Natural killer cell treated with Interleukin-12 subunit alpha and Interleukin-12 subunit beta and Interleukin-15 and Interleukin-18, amount 100 ng/mL, for 72 hours (primary cell): ENCODE results near the gene OR7G3. TPM values are rescaled to one million over a fixed set of nuclear protein-coding genes. Genes with fewer than 3 reads are reported as not detected.

Experiments
- ATAC-seq, 2 donors: fragments of 150-1000 bp; cut with Tn5 transposase in 1 of 2; sonication (Bioruptor Pico), chemical (Tn5 transposase) in 1 of 2; 2 replicates each; pipeline ENCODE4 v1.10.0; 2021
- DNase-seq: peaks from one replicate; pipeline ENCODE4 v3.0.0; 2022; ENCODE audit warnings: low spot score
- H3K27ac Mint-ChIP-seq, 2 donors: 1 replicate in 1 of 2; 2 replicates in 1 of 2; pipeline ENCODE4 v1.8.0; 2022; ENCODE audit warnings: mixed read lengths in 2 of 2, mild to moderate bottlenecking in 1 of 2, moderate library complexity in 1 of 2
- H3K27me3 Mint-ChIP-seq, 2 donors: 1 replicate in 1 of 2; 2 replicates in 1 of 2; pipeline ENCODE4 v1.8.0; 2022; ENCODE audit warnings: mixed read lengths in 2 of 2
- H3K36me3 Mint-ChIP-seq: one replicate; pipeline ENCODE4 v1.8.0; 2022; ENCODE audit warnings: mixed read lengths
- H3K4me1 Mint-ChIP-seq, 2 donors: 1 replicate in 1 of 2; 2 replicates in 1 of 2; pipeline ENCODE4 v1.8.0; 2022; ENCODE audit warnings: low read depth in 2 of 2, mixed read lengths in 2 of 2, mild to moderate bottlenecking in 1 of 2
- H3K4me3 Mint-ChIP-seq: one replicate; pipeline ENCODE4 v1.8.0; 2022; ENCODE audit warnings: mixed read lengths
- H3K9me3 Mint-ChIP-seq: 2 replicates; pipeline ENCODE4 v1.8.0; 2022; ENCODE audit warnings: mixed read lengths
- total RNA-seq, 2 donors: library from RNA; stranded (reverse); gene quantifications; one replicate each; pipeline ENCODE4 v1.2.3, GENCODE V29; 2022

The OR7G3 gene
- total RNA-seq, 2 donors from 2014 or later = not detected

GRCh38 chr19:9144920-9145319 is 18.2 kb upstream of the OR7G3 start:
- Mint-ChIP-seq H3K4me3 (no peak overlapping the region), H3K27ac (no peak overlapping the region), H3K36me3 (peaks cover 45% of the 10 kb centered on the region), H3K9me3 (peaks cover 4% of the 10 kb centered on the region), H3K4me1 (peaks cover 47 to 51% of the 10 kb centered on the region in 2 donors), H3K27me3 (no peaks in the 10 kb centered on the region)
- DNase-seq (no peak), ATAC-seq (no peak)

- DNase-seq = peak; percentile 93
- H3K4me3 Mint-ChIP-seq = peak within 1 kb of the TSS; percentile 91
- ATAC-seq = peak; percentile 99
- H3K36me3 Mint-ChIP-seq = peaks cover 23% of the 10 kb centered on the region
- H3K9me3 Mint-ChIP-seq = no peaks in the 10 kb centered on the region
- peaks cover 29 to 42% of the 10 kb centered on the region in 2 donors for H3K4me1 Mint-ChIP-seq
- peak within 1 kb of the TSS; percentile 96 to 98 for H3K27ac Mint-ChIP-seq
- peaks cover 0 to 3% of the 10 kb centered on the region in 2 donors for H3K27me3 Mint-ChIP-seq
These were observed 13.6 kb upstream of the OR7G3 start, which contains the start of gene ZNF317 for GRCh38 chr19:9140159-9140874. Gene ZNF317, plus strand, starts transcription at chr19:9140397. Its CDS starts 15,620 bp downstream, at chr19:9156017.

- Mint-ChIP-seq H3K27ac (peak overlapping the region; percentile 96 to 98), H3K4me1 (peaks cover 29 to 41% of the 10 kb centered on the region in 2 donors), H3K4me3 (peak overlapping the region; percentile 91), H3K36me3 (peaks cover 17% of the 10 kb centered on the region), H3K9me3 (no peaks in the 10 kb centered on the region), H3K27me3 (peaks cover 0 to 3% of the 10 kb centered on the region in 2 donors)
- ATAC-seq (peak in 1 of 2 donors; percentile 2), DNase-seq (no peak)
These were observed 12.9 kb upstream of the OR7G3 start for GRCh38 chr19:9139609-9140158.

- Mint-ChIP-seq H3K27ac (no peak overlapping the region), H3K9me3 (no peaks in the 10 kb centered on the region), H3K4me3 (no peak overlapping the region), H3K4me1 (peaks cover 12 to 16% of the 10 kb centered on the region in 2 donors), H3K36me3 (no peaks in the 10 kb centered on the region), H3K27me3 (peaks cover 5 to 6% of the 10 kb centered on the region in 2 donors)
- no peak for DNase-seq
- ATAC-seq = no peak
These were observed 5.7 kb upstream of the OR7G3 start for GRCh38 chr19:9132422-9132821.

GRCh38 chr19:9130965-9131364 is 4.2 kb upstream of the OR7G3 start:
- H3K9me3 Mint-ChIP-seq = no peaks in the 10 kb centered on the region

GRCh38 chr19:9128171-9128570 is 1.4 kb upstream of the OR7G3 start:
- Mint-ChIP-seq H3K27me3 (peaks cover 20 to 29% of the 10 kb centered on the region in 2 donors), H3K36me3 (no peaks in the 10 kb centered on the region), H3K27ac (no peak overlapping the region), H3K9me3 (no peaks in the 10 kb centered on the region), H3K4me3 (no peak overlapping the region), H3K4me1 (peaks cover 9 to 10% of the 10 kb centered on the region in 2 donors)
- DNase-seq (no peak), ATAC-seq (no peak)

More at GRCh38 chr19:9130965-9131364, 4.2 kb upstream of the OR7G3 start:
- Mint-ChIP-seq H3K36me3 (no peaks in the 10 kb centered on the region), H3K4me3 (no peak overlapping the region), H3K27ac (peak overlapping the region in 1 of 2 donors; percentile 60), H3K4me1 (peaks cover 9 to 10% of the 10 kb centered on the region in 2 donors), H3K27me3 (peaks cover 14 to 19% of the 10 kb centered on the region in 2 donors)
- ATAC-seq (no peak), DNase-seq (no peak)

GRCh38 chr19:9116547-9116946 is 10.2 kb downstream of the OR7G3 start:
- DNase-seq (no peak), ATAC-seq (no peak)
- Mint-ChIP-seq H3K36me3 (no peaks in the 10 kb centered on the region), H3K4me3 (no peak overlapping the region), H3K9me3 (no peaks in the 10 kb centered on the region), H3K4me1 (no peaks in the 10 kb centered on the region), H3K27ac (no peak overlapping the region), H3K27me3 (peaks cover 19 to 33% of the 10 kb centered on the region in 2 donors)

GRCh38 chr19:9115307-9115813 is 11.4 kb downstream of the OR7G3 start, which contains the start of gene OR7G1:
Gene OR7G1, minus strand, starts transcription at chr19:9115763. Its CDS starts 0 bp downstream, at chr19:9115763.
- no peaks in the 10 kb centered on the region for H3K4me1 Mint-ChIP-seq
- no peak within 1 kb of the TSS for H3K4me3 Mint-ChIP-seq
- H3K9me3 Mint-ChIP-seq = no peaks in the 10 kb centered on the region
- no peaks in the 10 kb centered on the region for H3K36me3 Mint-ChIP-seq
- H3K27me3 Mint-ChIP-seq = peaks cover 15 to 33% of the 10 kb centered on the region in 2 donors
- ATAC-seq (no peak), DNase-seq (no peak)
- no peak within 1 kb of the TSS for H3K27ac Mint-ChIP-seq

- H3K27me3 Mint-ChIP-seq = peaks cover 19 to 28% of the 10 kb centered on the region in 2 donors
- H3K4me1 Mint-ChIP-seq = no peaks in the 10 kb centered on the region
- ATAC-seq (no peak), DNase-seq (no peak)
- no peak overlapping the region for H3K27ac Mint-ChIP-seq
- H3K9me3 Mint-ChIP-seq = no peaks in the 10 kb centered on the region
- no peak overlapping the region for H3K4me3 Mint-ChIP-seq
- no peaks in the 10 kb centered on the region for H3K36me3 Mint-ChIP-seq
These were observed 16.8 kb downstream of the OR7G3 start for GRCh38 chr19:9109959-9110358.

- no peaks in the 10 kb centered on the region for H3K36me3 Mint-ChIP-seq
- DNase-seq (no peak), ATAC-seq (no peak)
- H3K4me1 Mint-ChIP-seq = no peaks in the 10 kb centered on the region
- no peak within 1 kb of the TSS for H3K4me3 Mint-ChIP-seq
- peaks cover 20 to 33% of the 10 kb centered on the region in 2 donors for H3K27me3 Mint-ChIP-seq
- H3K9me3 Mint-ChIP-seq = no peaks in the 10 kb centered on the region
- no peak within 1 kb of the TSS for H3K27ac Mint-ChIP-seq
These were observed 19.4 kb downstream of the OR7G3 start, which contains the start of gene OR7G2 for GRCh38 chr19:9107375-9107774. Gene OR7G2, minus strand, starts transcription at chr19:9107475. Its CDS starts 4,232 bp downstream, at chr19:9103243.

- ATAC-seq (no peak), DNase-seq (no peak)
- peaks cover 0 to 24% of the 10 kb centered on the region in 2 donors for H3K27me3 Mint-ChIP-seq
- no peak within 1 kb of the TSS for H3K4me3 Mint-ChIP-seq
- H3K27ac Mint-ChIP-seq = no peak within 1 kb of the TSS
- no peaks in the 10 kb centered on the region for H3K4me1 Mint-ChIP-seq
- no peaks in the 10 kb centered on the region for H3K36me3 Mint-ChIP-seq
- H3K9me3 Mint-ChIP-seq = no peaks in the 10 kb centered on the region
These were observed 40.0 kb downstream of the OR7G3 start, which contains the start of gene OR1M1 for GRCh38 chr19:9086761-9087160. Gene OR1M1, plus strand, starts transcription at chr19:9087061. Its CDS starts 6,184 bp downstream, at chr19:9093245.

GRCh38 chr19:9078651-9079050 is 48.1 kb downstream of the OR7G3 start:
- H3K36me3 Mint-ChIP-seq = no peaks in the 10 kb centered on the region
- ATAC-seq (no peak), DNase-seq (no peak)
- H3K9me3 Mint-ChIP-seq = no peaks in the 10 kb centered on the region
- H3K4me1 Mint-ChIP-seq = no peaks in the 10 kb centered on the region
- no peak overlapping the region for H3K4me3 Mint-ChIP-seq
- peaks cover 0 to 7% of the 10 kb centered on the region in 2 donors for H3K27me3 Mint-ChIP-seq
- H3K27ac Mint-ChIP-seq = no peak overlapping the region

- no peak overlapping the region for H3K27ac Mint-ChIP-seq
- no peak overlapping the region for H3K4me3 Mint-ChIP-seq
- H3K27me3 Mint-ChIP-seq = peaks cover 0 to 2% of the 10 kb centered on the region in 2 donors
- ATAC-seq = no peak
- no peak for DNase-seq
- H3K36me3 Mint-ChIP-seq = no peaks in the 10 kb centered on the region
- H3K9me3 Mint-ChIP-seq = no peaks in the 10 kb centered on the region
- no peaks in the 10 kb centered on the region for H3K4me1 Mint-ChIP-seq
These were observed 49.8 kb downstream of the OR7G3 start for GRCh38 chr19:9076901-9077300.
